Subcutaneous abdominal adipose tissue (tissue), 5 donors: ENCODE data around the gene SLC39A1.
"Not testable (repeated sequence)": the region's sequence is repeated elsewhere in the genome, so short reads cannot be mapped to it uniquely, and the experiment has no call there.

Source experiments
- H3K27ac ChIP-seq: one replicate; pipeline ENCODE4 v1.7.0; 2013; ENCODE audit warnings: low read depth, mild to moderate bottlenecking, inconsistent platforms, low read length, moderate library complexity
- H3K27me3 ChIP-seq, 5 donors: one replicate each; pipeline ENCODE4 v1.7.0; 2013; ENCODE audit warnings: low read length in 5 of 5, inconsistent platforms in 1 of 5; ENCODE audit not compliant: control insufficient read depth in 5 of 5, insufficient read depth in 4 of 5
- H3K36me3 ChIP-seq, 5 donors: one replicate each; pipeline ENCODE4 v1.7.0; 2013; ENCODE audit warnings: low read length in 5 of 5; ENCODE audit not compliant: control insufficient read depth in 5 of 5, insufficient read depth in 5 of 5
- H3K4me1 ChIP-seq, 5 donors: one replicate each; pipeline ENCODE4 v1.7.0; 2013; ENCODE audit warnings: low read length in 5 of 5, mild to moderate bottlenecking in 3 of 5, moderate library complexity in 1 of 5; ENCODE audit not compliant: control insufficient read depth in 5 of 5, insufficient read depth in 5 of 5
- H3K4me3 ChIP-seq, 5 donors: one replicate each; pipeline ENCODE4 v1.7.0; 2013; ENCODE audit warnings: low read length in 5 of 5, low read depth in 1 of 5
- H3K9ac ChIP-seq, 5 donors: one replicate each; pipeline ENCODE4 v1.7.0; 2013; ENCODE audit warnings: low read length in 5 of 5, mild to moderate bottlenecking in 4 of 5, moderate library complexity in 3 of 5
- H3K9me3 ChIP-seq, 5 donors: one replicate each; pipeline ENCODE4 v1.7.0; 2013; ENCODE audit warnings: low read length in 5 of 5; ENCODE audit not compliant: control insufficient read depth in 5 of 5
- donor health status: healthy.
- donor health status: healthy.
- donor health status: healthy.
- donor health status: healthy.
- donor health status: healthy.

The SLC39A1 gene

GRCh38 chr1:153963030-153963849, at the start of gene SLC39A1:
Gene SLC39A1 (minus strand): TSS chr1:153963537. CDS start chr1:153962715, 822 bp downstream.
- Histone ChIP-seq H3K4me3 (peak within 1 kb of the TSS; percentile 83 to 93 (median 86)), H3K27ac (peak within 1 kb of the TSS; percentile 96), H3K27me3 (no peaks in the 10 kb centered on the region), H3K36me3 (peaks cover 0 to 20% (median 12%) of the 10 kb centered on the region in 5 donors), H3K4me1 (peaks cover 9 to 73% (median 60%) of the 10 kb centered on the region in 5 donors), H3K9me3 (no peaks in the 10 kb centered on the region), H3K9ac (peak within 1 kb of the TSS; percentile 87 to 99 (median 93))

- not testable (repeated sequence) for H3K9ac ChIP-seq, H3K36me3 ChIP-seq, H3K4me1 ChIP-seq, H3K9me3 ChIP-seq, H3K27me3 ChIP-seq, H3K27ac ChIP-seq, H3K4me3 ChIP-seq
Observed at GRCh38 chr1:154012543-154012942, 49.2 kb upstream of the SLC39A1 start.

GRCh38 chr1:154012129-154012528, 48.8 kb upstream of the SLC39A1 start:
- Histone ChIP-seq H3K4me3 (no peak overlapping the region), H3K36me3 (no peaks in the 10 kb centered on the region), H3K9me3 (no peaks in the 10 kb centered on the region), H3K27ac (no peak overlapping the region), H3K4me1 (no peaks in the 10 kb centered on the region), H3K27me3 (no peaks in the 10 kb centered on the region), H3K9ac (no peak overlapping the region)

GRCh38 chr1:154006136-154006535, 42.8 kb upstream of the SLC39A1 start:
- no peaks in the 10 kb centered on the region for H3K9me3 ChIP-seq
- H3K36me3 ChIP-seq: no peaks in the 10 kb centered on the region
- no peak overlapping the region for H3K27ac ChIP-seq
- no peak overlapping the region for H3K9ac ChIP-seq
- no peak overlapping the region for H3K4me3 ChIP-seq
- no peaks in the 10 kb centered on the region for H3K27me3 ChIP-seq
- H3K4me1 ChIP-seq: no peaks in the 10 kb centered on the region

- Histone ChIP-seq H3K4me3 (no peak overlapping the region), H3K36me3 (peaks cover 0 to 7% (median 3%) of the 10 kb centered on the region in 5 donors), H3K9ac (no peak overlapping the region), H3K27ac (no peak overlapping the region), H3K9me3 (no peaks in the 10 kb centered on the region), H3K27me3 (no peaks in the 10 kb centered on the region), H3K4me1 (no peaks in the 10 kb centered on the region)
Observed at GRCh38 chr1:154000420-154000819, 37.1 kb upstream of the SLC39A1 start.

GRCh38 chr1:153996882-153997281, 33.5 kb upstream of the SLC39A1 start:
- H3K4me3 ChIP-seq, H3K9me3 ChIP-seq: not testable (repeated sequence)

GRCh38 chr1:153995640-153996039, 32.3 kb upstream of the SLC39A1 start:
- no peak overlapping the region for H3K9ac ChIP-seq
- peaks cover 2 to 21% (median 19%) of the 10 kb centered on the region in 5 donors for H3K4me1 ChIP-seq
- H3K36me3 ChIP-seq: peaks cover 11 to 39% (median 24%) of the 10 kb centered on the region in 5 donors
- no peak overlapping the region for H3K4me3 ChIP-seq
- no peaks in the 10 kb centered on the region for H3K27me3 ChIP-seq
- H3K27ac ChIP-seq: no peak overlapping the region
- H3K9me3 ChIP-seq: no peaks in the 10 kb centered on the region

More at GRCh38 chr1:153996882-153997281, 33.5 kb upstream of the SLC39A1 start:
- peaks cover 2 to 13% (median 10%) of the 10 kb centered on the region in 5 donors for H3K4me1 ChIP-seq
- peaks cover 7 to 37% (median 23%) of the 10 kb centered on the region in 5 donors for H3K36me3 ChIP-seq
- H3K27me3 ChIP-seq, H3K27ac ChIP-seq, H3K9ac ChIP-seq: not testable (repeated sequence)

GRCh38 chr1:153995202-153995601, 31.9 kb upstream of the SLC39A1 start:
- H3K27me3 ChIP-seq: no peaks in the 10 kb centered on the region
- no peak overlapping the region for H3K4me3 ChIP-seq
- H3K9ac ChIP-seq: no peak overlapping the region
- no peak overlapping the region for H3K27ac ChIP-seq
- H3K9me3 ChIP-seq: no peaks in the 10 kb centered on the region
- H3K36me3 ChIP-seq: peaks cover 11 to 39% (median 24%) of the 10 kb centered on the region in 5 donors
- peaks cover 2 to 22% (median 20%) of the 10 kb centered on the region in 5 donors for H3K4me1 ChIP-seq

GRCh38 chr1:153991806-153992205, 28.5 kb upstream of the SLC39A1 start:
- no peaks in the 10 kb centered on the region for H3K27me3 ChIP-seq
- H3K4me1 ChIP-seq: peaks cover 3 to 24% (median 23%) of the 10 kb centered on the region in 5 donors
- H3K4me3 ChIP-seq: peak overlapping the region; percentile 95 to 100 (median 99)
- no peaks in the 10 kb centered on the region for H3K9me3 ChIP-seq
- H3K9ac ChIP-seq: peak overlapping the region in 4 of 5 donors; percentile 93 to 99 (median 96)
- peak overlapping the region; percentile 95 for H3K27ac ChIP-seq
- peaks cover 11 to 39% (median 24%) of the 10 kb centered on the region in 5 donors for H3K36me3 ChIP-seq

GRCh38 chr1:153991151-153991630, 27.9 kb upstream of the SLC39A1 start:
- H3K36me3 ChIP-seq: peaks cover 11 to 38% (median 24%) of the 10 kb centered on the region in 5 donors
- peaks cover 3 to 30% (median 27%) of the 10 kb centered on the region in 5 donors for H3K4me1 ChIP-seq
- peak overlapping the region; percentile 95 for H3K27ac ChIP-seq
- no peaks in the 10 kb centered on the region for H3K9me3 ChIP-seq
- peak overlapping the region; percentile 91 to 99 (median 95) for H3K9ac ChIP-seq
- no peaks in the 10 kb centered on the region for H3K27me3 ChIP-seq
- H3K4me3 ChIP-seq: peak overlapping the region; percentile 95 to 100 (median 99)
